NCI-H1048 (cell line): Measurements from ENCODE around the gene KDM5A.
"Not testable (repeated sequence)": the region's sequence is repeated elsewhere in the genome, so short reads cannot be mapped to it uniquely, and the experiment has no call there.

Experiments
- DNase-seq: peaks from one replicate; lab custom pipeline; 2025; lab: John Stamatoyannopoulos, UW

The KDM5A gene

DNA sequence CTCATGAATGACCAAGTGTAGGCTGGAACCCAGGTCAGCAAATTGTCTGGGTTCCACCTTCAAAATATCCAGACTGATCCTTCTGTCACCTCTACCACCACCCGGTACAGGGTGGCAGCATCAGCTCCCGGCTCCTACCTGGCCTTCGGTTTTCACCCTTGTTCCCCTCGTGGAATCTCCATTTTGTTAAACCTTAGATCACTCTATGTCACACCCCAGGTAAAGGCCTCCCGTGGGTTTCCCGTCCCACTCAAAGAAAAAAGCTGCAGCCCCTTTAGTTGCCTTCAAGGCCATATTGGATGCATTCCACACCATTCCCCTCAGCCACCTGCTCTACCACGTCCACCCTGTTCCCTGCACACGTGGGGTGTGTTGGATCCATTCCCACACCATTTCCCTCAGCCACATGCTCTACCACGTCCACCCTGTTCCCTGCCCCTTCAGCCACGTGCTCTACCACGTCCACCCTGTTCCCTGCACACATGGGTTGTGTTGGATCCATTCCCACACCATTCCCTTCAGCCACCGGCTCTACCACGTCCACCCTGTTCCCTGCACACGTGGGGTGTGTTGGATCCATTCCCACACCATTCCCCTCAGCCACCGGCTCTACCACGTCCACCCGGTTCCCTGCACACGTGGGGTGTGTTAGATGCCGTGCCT lies 150.3 kb downstream of the KDM5A start:
- no peak for DNase-seq

DNA sequence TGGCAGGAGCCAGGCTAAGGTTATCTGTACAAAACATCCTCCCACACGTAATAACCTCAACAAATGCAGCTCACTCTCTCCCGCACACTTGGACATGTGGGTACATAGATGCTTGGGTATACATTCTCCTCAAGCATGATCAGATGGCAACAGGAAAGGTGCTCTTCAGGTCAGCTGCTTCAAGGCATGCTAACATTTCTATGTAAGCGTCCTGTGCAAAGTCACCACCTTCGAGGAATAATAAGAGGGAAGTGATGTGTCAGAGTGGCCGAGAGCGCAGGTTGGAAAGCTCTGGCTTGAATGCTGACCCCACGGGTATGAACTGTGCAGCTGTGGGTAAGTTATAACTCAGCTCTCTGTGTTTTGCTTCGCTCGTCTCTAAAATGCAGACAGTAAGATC lies 151.0 kb downstream of the KDM5A start:
- DNase-seq, result no peak

DNA sequence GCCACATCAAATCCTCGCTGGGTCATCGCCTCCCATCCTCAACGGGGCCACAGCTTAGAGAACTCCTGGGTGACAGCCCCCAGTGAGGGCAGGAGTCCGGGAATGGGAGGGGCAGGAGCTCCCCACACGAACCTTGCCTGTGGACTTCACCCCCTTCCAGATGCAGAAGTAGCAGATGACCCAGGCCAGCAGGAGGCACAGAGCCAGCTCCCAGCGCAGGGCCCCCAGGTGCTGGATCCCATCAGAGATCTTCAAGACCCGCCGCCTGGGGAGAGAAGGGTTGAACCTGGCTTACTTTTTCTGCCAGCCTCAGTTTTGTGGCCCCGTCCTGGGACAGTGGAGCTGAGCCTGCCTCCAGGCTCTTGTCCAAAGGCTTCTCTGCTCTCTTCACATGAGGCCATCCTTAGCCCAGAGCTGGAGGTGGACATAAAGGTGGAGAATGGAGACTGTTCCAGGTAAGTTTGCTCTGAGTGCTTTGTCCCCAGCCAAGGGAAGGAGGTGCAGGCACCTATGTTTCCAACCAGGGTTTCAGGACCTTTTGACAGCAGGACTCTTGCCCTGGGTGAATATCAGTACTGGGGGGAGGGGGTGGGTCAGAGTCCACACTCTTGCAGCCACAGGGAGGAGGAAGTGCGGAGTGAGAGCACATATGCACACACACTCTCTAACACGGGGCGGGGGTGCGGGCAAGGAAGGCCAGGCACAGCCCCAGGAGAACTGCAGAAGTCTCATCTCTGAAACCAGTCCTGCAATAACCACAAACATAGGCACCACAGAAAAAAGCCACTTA lies 151.9 kb downstream of the KDM5A start:
- no peak for DNase-seq

DNA sequence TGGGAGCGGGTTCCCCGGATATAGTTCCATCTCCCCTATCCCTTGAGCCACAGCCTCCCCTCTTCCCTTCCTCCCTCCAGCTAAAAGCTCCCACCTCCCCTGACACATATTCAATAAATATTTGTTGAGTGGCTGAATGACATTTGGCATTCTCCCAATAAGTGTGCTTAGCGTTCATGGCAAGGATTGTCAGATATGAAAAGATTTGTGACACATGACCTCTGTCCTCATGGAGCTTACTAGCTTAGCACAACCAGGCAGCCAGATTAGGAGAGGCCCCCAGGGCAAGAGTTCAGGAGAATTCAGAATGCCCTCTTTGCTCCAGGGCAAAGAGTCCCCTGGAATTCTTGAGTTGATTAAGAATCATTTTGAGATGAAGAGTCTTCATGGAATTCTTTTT lies 152.7 kb downstream of the KDM5A start:
- DNase-seq, result no peak

DNA sequence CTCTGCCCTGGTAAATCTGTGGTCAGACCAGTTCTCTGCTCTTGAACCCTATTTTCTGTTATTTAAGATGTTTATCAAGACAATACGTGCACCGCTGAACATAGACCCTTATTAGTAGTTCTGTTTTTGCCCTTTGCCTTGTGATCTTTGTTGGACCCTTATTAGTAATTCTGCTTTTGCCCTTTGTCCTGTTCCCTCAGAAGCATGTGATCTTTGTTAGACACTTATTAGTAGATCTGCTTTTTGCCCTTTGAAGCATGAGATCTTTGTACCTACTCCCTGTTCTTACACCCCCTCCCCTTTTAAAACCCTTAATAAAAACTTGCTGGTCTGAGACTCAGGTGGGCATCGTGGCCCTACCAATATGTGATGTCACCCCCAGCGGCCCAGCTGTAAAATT lies 153.2 kb downstream of the KDM5A start:
- DNase-seq, result not testable (repeated sequence)

DNA sequence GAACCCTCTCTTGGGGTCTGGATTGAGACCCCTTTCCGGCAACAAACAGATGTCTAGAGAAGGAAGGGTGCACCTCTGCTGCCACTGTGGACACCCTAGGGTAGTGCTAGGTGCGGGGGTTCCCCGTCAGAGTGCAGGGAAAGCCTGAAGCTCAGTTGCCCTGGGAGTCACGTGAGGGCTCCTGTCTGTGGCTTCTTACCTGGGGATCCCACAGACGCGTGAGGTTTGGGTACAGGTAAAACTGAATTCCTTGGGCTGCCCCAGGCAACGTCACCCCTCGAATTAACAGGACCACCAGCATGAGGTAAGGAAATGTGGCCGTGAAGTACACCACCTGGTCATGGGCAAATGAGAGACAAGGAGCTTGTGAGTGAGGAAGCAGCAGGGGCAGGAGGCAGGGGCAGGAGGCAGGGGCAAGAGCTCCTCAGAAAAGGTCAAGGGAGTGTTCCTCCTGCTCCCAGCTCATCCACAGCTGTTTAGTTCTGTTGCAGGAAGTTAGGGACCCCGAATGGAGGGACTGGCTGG lies 154.2 kb downstream of the KDM5A start:
- no peak for DNase-seq

DNA sequence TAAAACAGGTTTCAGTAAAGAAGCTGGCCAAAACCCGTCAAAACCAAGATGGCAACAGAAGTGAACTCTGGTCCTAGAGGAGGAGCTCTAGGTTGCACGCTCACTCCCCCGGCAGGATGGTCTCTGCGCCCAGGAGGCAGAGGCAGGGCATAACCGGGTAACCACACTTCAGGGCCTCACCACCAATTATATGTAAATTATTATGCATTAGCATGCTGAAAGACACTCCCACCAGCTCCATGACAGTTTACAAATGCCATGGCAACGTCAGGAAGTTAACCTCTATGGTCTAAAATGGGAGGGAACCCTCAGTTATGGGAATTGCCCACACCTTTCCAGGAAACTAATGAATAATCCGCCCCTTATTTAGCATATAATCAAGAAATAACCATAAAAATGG lies 155.1 kb downstream of the KDM5A start:
- no peak for DNase-seq

DNA sequence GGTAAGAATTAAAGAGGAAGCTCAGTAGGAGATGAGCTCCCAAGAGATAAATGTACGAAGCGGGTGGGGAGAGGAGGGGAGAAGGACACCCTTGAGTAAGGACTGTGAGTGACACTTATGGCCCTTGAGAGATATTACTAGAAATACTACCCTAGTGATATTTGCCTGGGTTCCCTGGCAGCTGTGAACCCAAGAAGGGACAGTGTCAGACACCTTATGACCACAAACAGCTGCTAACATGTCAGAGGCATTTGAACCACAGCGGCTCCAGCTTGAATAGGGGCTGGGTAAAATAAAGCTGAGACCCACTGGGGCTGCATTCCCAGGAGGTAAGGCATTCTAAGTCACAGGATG lies 155.5 kb downstream of the KDM5A start:
- DNase-seq, result no peak

DNA sequence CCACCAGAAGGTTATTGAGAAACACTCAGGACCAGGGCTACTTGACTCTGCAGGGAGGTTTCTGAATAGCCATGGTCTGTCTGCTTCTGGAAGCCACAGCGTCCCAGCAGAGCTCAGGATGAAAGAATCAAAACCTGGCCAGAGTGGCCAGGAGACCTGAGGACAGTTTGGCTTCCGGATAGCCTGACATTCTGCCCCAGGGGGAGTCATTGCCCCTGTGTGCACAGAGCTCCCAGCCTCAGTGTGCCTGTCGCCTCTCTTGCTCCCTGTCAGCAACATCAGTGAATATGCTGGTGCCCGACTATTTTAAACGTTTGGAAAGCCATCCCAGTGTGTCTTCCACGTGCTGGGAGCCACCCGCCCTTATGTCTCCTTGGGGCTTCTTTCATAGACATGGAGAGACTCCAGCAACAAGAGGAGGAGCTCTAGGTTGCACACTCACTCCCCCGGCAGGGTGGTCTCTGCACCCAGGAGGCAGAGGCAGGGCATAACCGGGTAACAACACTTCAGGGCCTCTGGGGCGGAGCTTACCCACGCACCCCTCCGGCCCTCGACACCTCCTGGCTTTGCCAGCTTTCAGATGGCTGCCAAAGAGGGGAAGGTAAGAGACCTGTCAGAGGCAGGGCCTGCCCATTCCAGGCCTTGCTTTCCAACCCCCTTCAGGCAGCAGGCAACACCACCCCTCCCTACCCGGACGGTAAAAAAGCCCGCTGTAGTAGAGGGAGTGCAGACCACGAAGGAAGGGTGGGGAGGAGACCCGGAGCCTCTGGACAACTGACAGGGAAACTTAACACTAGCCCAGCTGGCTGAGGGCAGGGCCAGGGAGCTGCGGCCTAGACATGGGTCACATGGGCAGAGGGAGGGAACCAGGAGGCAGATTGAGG lies 156.1 kb downstream of the KDM5A start:
- no peak for DNase-seq

DNA sequence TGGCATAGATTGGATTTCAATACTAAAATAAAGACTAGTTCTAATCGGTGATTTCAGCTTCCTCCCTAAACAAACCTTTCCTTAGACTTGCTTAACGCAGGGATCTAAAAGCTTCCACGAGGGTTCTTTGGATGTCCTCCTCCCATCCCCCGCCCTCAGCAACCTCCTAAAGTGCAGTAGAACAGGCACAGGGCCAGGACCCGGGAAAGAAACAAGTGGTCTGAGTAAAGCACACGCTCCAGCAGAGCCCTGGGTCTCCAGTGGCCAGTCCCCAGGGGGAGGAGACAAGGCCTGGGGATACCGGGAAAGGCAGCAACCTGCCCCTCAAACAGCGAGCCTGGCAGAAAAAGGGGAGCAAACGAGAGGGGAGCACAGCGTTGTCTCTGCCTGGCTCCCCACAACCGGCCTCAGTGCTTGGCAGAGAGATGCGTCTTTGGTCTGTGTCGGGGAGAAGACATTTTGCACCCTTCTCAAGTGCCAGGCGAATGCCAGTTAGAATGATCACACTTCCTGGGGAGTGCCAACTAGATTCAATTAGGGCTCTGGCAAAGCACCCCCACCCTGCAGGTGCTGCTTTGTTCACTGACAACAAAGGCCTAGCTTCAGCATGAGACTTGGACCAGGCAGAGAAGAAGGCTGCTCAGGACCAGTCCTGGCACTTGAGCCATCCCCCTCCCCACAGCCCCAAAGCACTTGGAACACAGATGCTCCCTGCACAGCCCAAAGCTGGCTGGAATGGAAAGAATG lies 158.0 kb downstream of the KDM5A start:
- no peak for DNase-seq
